Fibroblast of mammary gland (primary cell): Measurements from ENCODE around the gene EIF2D.

ENCODE experiments used
- DNase-seq: peaks from one replicate; pipeline ENCODE4 v3.0.0-alpha.2; 2010; ENCODE audit warnings: low read depth
- H3K4me3 ChIP-seq: 2 replicates; pipeline ENCODE4 v1.5.1; 2011; ENCODE audit warnings: low read depth, mild to moderate bottlenecking, low read length, moderate library complexity; ENCODE audit not compliant: control insufficient read depth
- TF ChIP-seq, protein P1 (sequence below): conservative IDR thresholded peaks from 2 replicates; pipeline ENCODE4 v1.5.1; 2011; ENCODE audit warnings: low read depth, low read length, inconsistent platforms; ENCODE audit not compliant: control insufficient read depth, insufficient read depth

Gene EIF2D

GRCh38 chr1:206570529-206570928, 41.7 kb downstream of the EIF2D start:
- no peak for DNase-seq
- no peak overlapping the region for H3K4me3 ChIP-seq
- TF ChIP-seq, protein P1, sequence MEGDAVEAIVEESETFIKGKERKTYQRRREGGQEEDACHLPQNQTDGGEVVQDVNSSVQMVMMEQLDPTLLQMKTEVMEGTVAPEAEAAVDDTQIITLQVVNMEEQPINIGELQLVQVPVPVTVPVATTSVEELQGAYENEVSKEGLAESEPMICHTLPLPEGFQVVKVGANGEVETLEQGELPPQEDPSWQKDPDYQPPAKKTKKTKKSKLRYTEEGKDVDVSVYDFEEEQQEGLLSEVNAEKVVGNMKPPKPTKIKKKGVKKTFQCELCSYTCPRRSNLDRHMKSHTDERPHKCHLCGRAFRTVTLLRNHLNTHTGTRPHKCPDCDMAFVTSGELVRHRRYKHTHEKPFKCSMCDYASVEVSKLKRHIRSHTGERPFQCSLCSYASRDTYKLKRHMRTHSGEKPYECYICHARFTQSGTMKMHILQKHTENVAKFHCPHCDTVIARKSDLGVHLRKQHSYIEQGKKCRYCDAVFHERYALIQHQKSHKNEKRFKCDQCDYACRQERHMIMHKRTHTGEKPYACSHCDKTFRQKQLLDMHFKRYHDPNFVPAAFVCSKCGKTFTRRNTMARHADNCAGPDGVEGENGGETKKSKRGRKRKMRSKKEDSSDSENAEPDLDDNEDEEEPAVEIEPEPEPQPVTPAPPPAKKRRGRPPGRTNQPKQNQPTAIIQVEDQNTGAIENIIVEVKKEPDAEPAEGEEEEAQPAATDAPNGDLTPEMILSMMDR = no peak

DNA sequence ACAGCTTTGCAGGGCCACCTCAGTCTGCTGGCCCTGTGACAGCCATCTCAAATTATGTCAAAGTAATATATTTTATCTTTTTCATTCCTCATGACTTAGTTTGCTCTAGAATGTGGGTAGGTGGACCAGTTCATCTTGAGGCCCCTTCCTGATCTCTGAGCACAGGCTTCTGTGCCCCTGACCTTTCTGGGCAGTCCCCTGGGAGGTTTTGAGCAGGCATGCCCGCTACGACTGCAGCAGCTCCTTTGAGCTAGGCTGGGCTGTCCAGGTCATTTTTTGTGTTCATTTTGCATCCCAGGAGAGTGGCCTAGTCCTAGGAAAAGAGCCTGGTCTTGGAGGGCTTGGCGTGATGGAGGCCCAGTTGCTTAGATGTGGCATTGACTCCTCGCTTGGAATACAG, 42.7 kb downstream of the EIF2D start:
- DNase-seq = no peak
- no peak overlapping the region for H3K4me3 ChIP-seq
- TF ChIP-seq, protein P1 = no peak

GRCh38 chr1:206568779-206569352, 43.4 kb downstream of the EIF2D start:
- TF ChIP-seq, protein P1 = no peak
- DNase-seq = no peak
- H3K4me3 ChIP-seq = no peak overlapping the region

GRCh38 chr1:206568256-206568655, 44.0 kb downstream of the EIF2D start:
- DNase-seq = peak; percentile 59
- no peak overlapping the region for H3K4me3 ChIP-seq
- TF ChIP-seq, protein P1 = no peak

DNA sequence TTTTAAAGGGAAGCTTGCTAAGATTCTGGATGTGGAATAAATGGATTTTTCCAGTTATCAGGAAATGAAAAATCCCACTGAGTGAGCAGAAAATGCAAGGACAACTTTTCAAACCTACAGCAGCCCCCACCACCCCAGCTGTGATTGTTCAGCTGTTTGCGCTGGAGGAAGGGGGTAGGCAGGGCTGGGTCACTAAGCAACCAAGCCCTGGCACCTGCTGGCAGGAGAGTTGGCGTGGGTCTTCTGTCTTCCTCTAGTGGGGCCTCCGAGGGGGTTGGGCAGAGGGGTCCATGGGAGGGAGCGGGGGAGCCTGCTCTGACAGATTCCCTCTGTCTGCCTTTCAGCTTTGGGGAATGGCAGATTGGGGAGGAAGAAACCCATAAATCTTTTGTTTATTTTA, 45.3 kb downstream of the EIF2D start:
- H3K4me3 ChIP-seq = no peak overlapping the region
- DNase-seq = no peak
- TF ChIP-seq, protein P1 = no peak

DNA sequence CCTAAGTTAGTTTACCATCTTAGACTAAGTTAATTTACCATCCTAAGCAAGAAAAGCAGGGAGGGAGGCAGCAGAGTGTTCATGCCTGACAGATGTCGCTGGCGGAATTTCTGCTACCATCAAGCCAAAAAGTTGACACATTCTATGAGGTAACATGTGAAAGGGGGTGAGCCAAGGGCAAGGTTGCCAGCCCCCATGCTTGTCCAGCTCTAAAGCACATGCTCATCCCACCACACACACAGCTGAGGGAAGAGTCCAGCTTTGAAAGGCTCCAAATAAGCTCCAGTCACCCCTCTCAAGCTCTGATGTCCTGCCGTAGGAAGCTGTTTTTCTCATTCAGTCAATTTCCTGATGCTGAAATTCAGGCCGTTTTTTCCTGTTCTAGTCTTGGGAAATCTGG, 46.3 kb downstream of the EIF2D start:
- no peak overlapping the region for H3K4me3 ChIP-seq
- no peak for DNase-seq
- TF ChIP-seq, protein P1 = no peak
